Gastroesophageal sphincter (tissue), 3 donors: Measurements from ENCODE around the gene IL18RAP.

Source experiments
- CTCF ChIP-seq, 4 experiments: fragments of 200-600 bp in 2 of 4; fragments of 450-650 bp in 2 of 4; sonication (generic) in 1 of 4; IDR thresholded peaks; one replicate each; pipeline ENCODE4 v1.5.1; 2017 to 2019; ENCODE audit warnings: antibody characterized with exemption in 4 of 4, mild to moderate bottlenecking in 2 of 4, moderate library complexity in 2 of 4
- EP300 ChIP-seq: sonication (generic); formaldehyde crosslinking; IDR thresholded peaks from one replicate; pipeline ENCODE4 v1.6.1; 2017; ENCODE audit warnings: antibody characterized with exemption, mild to moderate bottlenecking
- POLR2A ChIP-seq, 2 donors: fragments of 450-650 bp; IDR thresholded peaks; one replicate each; pipeline ENCODE4 v1.6.1; 2017; ENCODE audit warnings: antibody characterized with exemption in 2 of 2, mild to moderate bottlenecking in 2 of 2, moderate library complexity in 1 of 2

DNA sequence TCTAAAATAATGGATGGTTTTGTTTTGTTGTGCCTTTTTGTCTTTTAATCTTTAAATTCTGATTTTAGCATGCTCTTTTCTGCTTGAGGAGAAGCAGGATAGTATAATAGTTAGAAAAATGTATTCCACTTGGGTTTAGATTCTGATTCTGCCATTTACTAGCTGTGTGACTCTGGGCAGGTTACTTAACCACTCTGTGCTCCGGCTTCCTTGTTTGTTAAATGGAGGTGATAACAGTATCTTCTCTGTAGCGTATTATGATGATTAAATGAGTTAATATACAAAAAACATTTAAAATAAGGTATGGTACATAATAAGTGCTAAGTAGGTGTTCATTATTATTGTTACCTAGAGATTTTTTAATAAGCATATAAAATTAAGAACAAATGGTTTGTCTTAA, 26.9 kb upstream of the IL18RAP start:
- TF ChIP-seq CTCF (IDR thresholded peaks at IDR 0.05) (no peak), POLR2A (IDR thresholded peaks at IDR 0.05) (no peak), EP300 (no peak)
